OCI-LY7 (cell line): ENCODE results near the gene CNTNAP5. TPM values are rescaled to one million over a fixed set of nuclear protein-coding genes. Genes with fewer than 3 reads are reported as not detected.

ENCODE experiments used
- BruUV-seq: library from RNA; stranded (reverse); fragments of 400-500 nt; replicated peaks from 2 replicates; lab custom pipeline; 2021; lab: Mats Ljungman, UMichigan
- CTCF ChIA-PET: fragments of 300-600 bp; sonication (Branson Sonifier 250); formaldehyde crosslinking; loops from one replicate; lab custom pipeline; 2022; ENCODE audit warnings: antibody characterized with exemption; ENCODE audit not compliant: unreplicated experiment; lab: Charles Lee
- POLR2A ChIA-PET: fragments of 300-600 bp; sonication (Branson Sonifier 250); formaldehyde crosslinking; loops from one replicate; lab custom pipeline; 2022; ENCODE audit warnings: antibody characterized with exemption; lab: Charles Lee
- DNase-seq: peaks from one replicate; pipeline ENCODE4 v3.0.0-alpha.2; 2015; ENCODE audit warnings: low spot score
- H2AFZ ChIP-seq: fragments of 200-600 bp; sonication (generic), shearing (Covaris generic); 2 replicates; pipeline ENCODE4 v1.6.1; 2014; ENCODE audit warnings: mild to moderate bottlenecking, antibody characterized with exemption, low read length, moderate library complexity
- H3K27ac ChIP-seq: fragments of 200-600 bp; sonication (generic); 2 replicates; pipeline ENCODE4 v1.5.1; 2014; ENCODE audit warnings: mixed run types, low read depth, mild to moderate bottlenecking, moderate library complexity, low read length, inconsistent platforms; ENCODE audit not compliant: poor library complexity, severe bottlenecking
- H3K36me3 ChIP-seq: fragments of 200-600 bp; sonication (generic); 2 replicates; pipeline ENCODE4 v1.6.1; 2014; ENCODE audit warnings: mild to moderate bottlenecking, antibody characterized with exemption, low read length, moderate library complexity, mixed read lengths; ENCODE audit not compliant: insufficient read depth
- H3K4me1 ChIP-seq: fragments of 200-600 bp; sonication (generic); 2 replicates; pipeline ENCODE4 v1.5.1; 2014; ENCODE audit warnings: mild to moderate bottlenecking, low read length; ENCODE audit not compliant: insufficient read depth, poor library complexity, severe bottlenecking
- H3K4me2 ChIP-seq: fragments of 200-600 bp; sonication (generic); 2 replicates; pipeline ENCODE4 v1.6.1; 2014; ENCODE audit warnings: mild to moderate bottlenecking, low read length
- H3K4me3 ChIP-seq: fragments of 200-600 bp; sonication (generic); 2 replicates; pipeline ENCODE4 v1.5.1; 2014; ENCODE audit warnings: mild to moderate bottlenecking, low read depth, low read length; ENCODE audit not compliant: poor library complexity, severe bottlenecking
- H3K79me2 ChIP-seq: fragments of 200-600 bp; sonication (generic); 2 replicates; pipeline ENCODE4 v1.6.1; 2016; ENCODE audit warnings: low read depth, mild to moderate bottlenecking, low read length, moderate library complexity, mixed read lengths; ENCODE audit not compliant: insufficient read depth
- H3K9me2 ChIP-seq: fragments of 200-600 bp; sonication (generic); 2 replicates; pipeline ENCODE4 v1.6.1; 2016; ENCODE audit warnings: mild to moderate bottlenecking, low read length, mixed read lengths; ENCODE audit not compliant: insufficient read depth
- H3K9me3 ChIP-seq: fragments of 200-600 bp; sonication (generic); 2 replicates; pipeline ENCODE4 v1.6.1; 2014; ENCODE audit warnings: mild to moderate bottlenecking, mixed run types, low read length, mixed read lengths
- H4K20me1 ChIP-seq: fragments of 200-600 bp; sonication (generic); 2 replicates; pipeline ENCODE4 v1.6.1; 2014; ENCODE audit warnings: mild to moderate bottlenecking, antibody characterized with exemption, low read length, moderate library complexity, mixed read lengths; ENCODE audit not compliant: insufficient read depth
- CTCF ChIP-seq: fragments of 200-600 bp; sonication (generic); conservative IDR thresholded peaks from 2 replicates; pipeline ENCODE4 v1.5.1; 2014; ENCODE audit warnings: mild to moderate bottlenecking, antibody characterized with exemption, low read length, moderate library complexity, mixed read lengths
- EZH2phosphoT487 ChIP-seq: fragments of 200-600 bp; sonication (generic); IDR thresholded peaks from 2 replicates; pipeline ENCODE4 v1.6.1; 2018; ENCODE audit warnings: low read depth, borderline replicate concordance, mild to moderate bottlenecking, mixed run types, antibody characterized with exemption, low read length, moderate library complexity, mixed read lengths
- intact Hi-C: fragments of 100-400 bp; cut with micrococcal nuclease; formaldehyde crosslinking; loops from one replicate; pipeline ENCODE4 v1.10.0; 2022; ENCODE audit not compliant: unreplicated experiment
- total RNA-seq, 2 experiments: library from RNA; depleted of rRNA in 1 of 2; stranded (reverse); fragments of >200 nt in 1 of 2; shearing (Covaris generic) in 1 of 2; gene quantifications; 2 replicates each; pipeline ENCODE4 v1.2.3, GENCODE V29; 2014 to 2022

Gene CNTNAP5
- total RNA-seq, 2 experiments from 2014 or later = not detected

GRCh38 chr2:124343827-124344498, 318.9 kb downstream of the CNTNAP5 start:
- Histone ChIP-seq H4K20me1 (no peaks in the 10 kb centered on the region), H3K4me2 (no peak overlapping the region), H3K79me2 (no peaks in the 10 kb centered on the region), H3K9me3 (no peaks in the 10 kb centered on the region), H3K4me1 (no peaks in the 10 kb centered on the region), H3K27ac (no peak overlapping the region), H2AFZ (no peak overlapping the region), H3K4me3 (no peak overlapping the region), H3K9me2 (no peaks in the 10 kb centered on the region), H3K36me3 (no peaks in the 10 kb centered on the region)
- no peak for DNase-seq
- ChIA-PET POLR2A (no interaction called here), CTCF (no interaction called here)
- BruUV-seq = no TSS peak
- TF ChIP-seq CTCF = no peak
- no peak for TF ChIP-seq EZH2phosphoT487
- intact Hi-C loops = no loop called here

GRCh38 chr2:124347209-124347608, 322.1 kb downstream of the CNTNAP5 start:
- H3K4me1 ChIP-seq = no peaks in the 10 kb centered on the region
- H3K4me2 ChIP-seq = no peak overlapping the region
- no peak overlapping the region for H3K27ac ChIP-seq
- no peak for DNase-seq
- BruUV-seq = no TSS peak
- H3K79me2 ChIP-seq = no peaks in the 10 kb centered on the region
- no peaks in the 10 kb centered on the region for H4K20me1 ChIP-seq
- no peak overlapping the region for H2AFZ ChIP-seq
- no peak for TF ChIP-seq CTCF
- TF ChIP-seq EZH2phosphoT487 = no peak
- H3K9me3 ChIP-seq = no peaks in the 10 kb centered on the region
- CTCF ChIA-PET = no interaction called here
- intact Hi-C loops = no loop called here
- no peaks in the 10 kb centered on the region for H3K36me3 ChIP-seq
- no peaks in the 10 kb centered on the region for H3K9me2 ChIP-seq
- POLR2A ChIA-PET = no interaction called here
- H3K4me3 ChIP-seq = no peak overlapping the region

- ChIA-PET POLR2A (no interaction called here), CTCF (no interaction called here)
- Histone ChIP-seq H2AFZ (no peak overlapping the region), H3K9me2 (no peaks in the 10 kb centered on the region), H3K79me2 (no peaks in the 10 kb centered on the region), H3K4me3 (no peak overlapping the region), H3K4me1 (no peaks in the 10 kb centered on the region), H3K9me3 (no peaks in the 10 kb centered on the region), H3K36me3 (no peaks in the 10 kb centered on the region), H3K4me2 (no peak overlapping the region), H4K20me1 (no peaks in the 10 kb centered on the region), H3K27ac (no peak overlapping the region)
- DNase-seq = no peak
- intact Hi-C loops = no loop called here
- no TSS peak for BruUV-seq
- no peak for TF ChIP-seq EZH2phosphoT487
- no peak for TF ChIP-seq CTCF
These were observed 328.6 kb downstream of the CNTNAP5 start for GRCh38 chr2:124353656-124354055.
